HG02588 (cell line): ENCODE measurements around the gene ARPC1B.
A peak's percentile ranks its signal among the peaks of the same experiment; 100 is the strongest.
"Not testable (repeated sequence)": the region's sequence is repeated elsewhere in the genome, so short reads cannot be mapped to it uniquely, and the experiment has no call there.

Experiments
- ATAC-seq: cut with Tn5 transposase; IDR thresholded peaks from one replicate; pipeline ENCODE4 v1.9.1; 2021; ENCODE audit warnings: mild to moderate bottlenecking, moderate library complexity; ENCODE audit not compliant: unreplicated experiment

Gene ARPC1B

GRCh38 chr7:99374111-99375064 lies at the start of gene ARPC1B:
Gene ARPC1B (plus strand): TSS chr7:99374730. CDS start chr7:99385715, 10,985 bp downstream.
- peak; percentile 60 for ATAC-seq

- no peak for ATAC-seq
Observed at GRCh38 chr7:99325001-99325493, 49.5 kb upstream of the ARPC1B start.

- peak; percentile 91 for ATAC-seq
Observed at GRCh38 chr7:99325592-99326407, 48.7 kb upstream of the ARPC1B start, which contains the start of gene ARPC1A. Gene ARPC1A (plus strand): TSS chr7:99325898. CDS start chr7:99333354, 7,456 bp downstream.

- no peak for ATAC-seq
Observed at GRCh38 chr7:99326408-99326782, 48.1 kb upstream of the ARPC1B start.

- not testable (repeated sequence) for ATAC-seq
Observed at GRCh38 chr7:99330314-99330961, 44.1 kb upstream of the ARPC1B start.

- no peak for ATAC-seq
Observed at GRCh38 chr7:99331002-99331401, 43.5 kb upstream of the ARPC1B start.

GRCh38 chr7:99339595-99339994 lies 34.9 kb upstream of the ARPC1B start:
- no peak for ATAC-seq

GRCh38 chr7:99340659-99341058 lies 33.9 kb upstream of the ARPC1B start:
- no peak for ATAC-seq

- no peak for ATAC-seq
Observed at GRCh38 chr7:99344061-99344647, 30.4 kb upstream of the ARPC1B start.

- not testable (repeated sequence) for ATAC-seq
Observed at GRCh38 chr7:99350641-99351040, 23.9 kb upstream of the ARPC1B start.

GRCh38 chr7:99352247-99352646 lies 22.3 kb upstream of the ARPC1B start:
- ATAC-seq: no peak

- no peak for ATAC-seq
Observed at GRCh38 chr7:99355098-99355497, 19.4 kb upstream of the ARPC1B start.

- ATAC-seq: no peak
Observed at GRCh38 chr7:99357701-99358490, 16.6 kb upstream of the ARPC1B start.

- ATAC-seq: not testable (repeated sequence)
Observed at GRCh38 chr7:99358521-99358920, 16.0 kb upstream of the ARPC1B start.

GRCh38 chr7:99359465-99360154 lies 14.9 kb upstream of the ARPC1B start:
- ATAC-seq: no peak

GRCh38 chr7:99362801-99363200 lies 11.7 kb upstream of the ARPC1B start:
- ATAC-seq: no peak

- ATAC-seq: no peak
Observed at GRCh38 chr7:99363286-99363685, 11.2 kb upstream of the ARPC1B start.

GRCh38 chr7:99365318-99366141 lies 9.0 kb upstream of the ARPC1B start:
- ATAC-seq: no peak
